Endothelial cell of umbilical vein (primary cell): ENCODE measurements around the gene NOLC1.

Experiments
- EZH2 ChIP-seq: IDR thresholded peaks from 2 replicates; pipeline ENCODE4 v1.6.1; 2012; ENCODE audit warnings: borderline replicate concordance, low read depth, mild to moderate bottlenecking, moderate library complexity, low read length, inconsistent platforms; ENCODE audit not compliant: severe bottlenecking
- POLR2AphosphoS5 ChIP-seq: IDR thresholded peaks from 2 replicates; pipeline ENCODE4 v1.6.1; 2012; ENCODE audit warnings: low read depth, mild to moderate bottlenecking, control low read depth, low read length, moderate library complexity; ENCODE audit not compliant: insufficient read depth

DNA sequence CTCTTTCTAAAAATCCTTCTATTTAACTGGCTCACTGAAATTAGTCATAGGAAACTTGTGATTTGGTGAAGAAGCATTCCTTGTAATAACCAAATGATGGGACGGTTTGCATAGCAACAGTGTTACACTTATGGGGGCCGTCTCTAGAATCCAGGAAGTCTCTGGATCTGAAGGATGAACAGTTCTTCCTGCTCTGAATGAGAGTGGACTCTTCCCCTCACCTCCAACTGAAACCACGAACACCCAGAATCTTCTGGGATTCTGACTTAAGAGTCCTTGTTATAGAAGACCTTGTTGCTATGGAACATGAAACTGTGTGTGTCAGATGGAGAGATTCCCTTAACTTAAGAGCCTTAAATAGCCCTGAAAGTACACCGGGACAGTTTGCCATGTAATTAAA is 23.2 kb downstream of the NOLC1 start:
- no peak for TF ChIP-seq POLR2AphosphoS5
- TF ChIP-seq EZH2: no peak
